Astrocyte of the spinal cord (primary cell): ENCODE data around the gene VSIG10L.

Experiments used
- DNase-seq: peaks from one replicate; pipeline ENCODE4 v3.0.0; 2011; ENCODE audit warnings: low read depth, low spot score
- H3K4me3 ChIP-seq: 2 replicates; pipeline ENCODE4 v1.5.1; 2011; ENCODE audit warnings: low read depth, mild to moderate bottlenecking, low read length, moderate library complexity
- CTCF ChIP-seq: IDR thresholded peaks from 2 replicates; pipeline ENCODE4 v1.5.1; 2012; ENCODE audit warnings: low read depth, mild to moderate bottlenecking, low read length, inconsistent platforms
- in situ Hi-C: cut with HindIII; loops from 2 replicates; pipeline ENCODE4 v1.10.0; 2017; ENCODE audit warnings: low sequenced_read_pairs

The VSIG10L gene

GRCh38 chr19:51345076-51345620, 3.2 kb upstream of the VSIG10L start:
- TF ChIP-seq CTCF: no peak
- no peak overlapping the region for H3K4me3 ChIP-seq
- in situ Hi-C loops: no loop called here
- DNase-seq: no peak

DNA sequence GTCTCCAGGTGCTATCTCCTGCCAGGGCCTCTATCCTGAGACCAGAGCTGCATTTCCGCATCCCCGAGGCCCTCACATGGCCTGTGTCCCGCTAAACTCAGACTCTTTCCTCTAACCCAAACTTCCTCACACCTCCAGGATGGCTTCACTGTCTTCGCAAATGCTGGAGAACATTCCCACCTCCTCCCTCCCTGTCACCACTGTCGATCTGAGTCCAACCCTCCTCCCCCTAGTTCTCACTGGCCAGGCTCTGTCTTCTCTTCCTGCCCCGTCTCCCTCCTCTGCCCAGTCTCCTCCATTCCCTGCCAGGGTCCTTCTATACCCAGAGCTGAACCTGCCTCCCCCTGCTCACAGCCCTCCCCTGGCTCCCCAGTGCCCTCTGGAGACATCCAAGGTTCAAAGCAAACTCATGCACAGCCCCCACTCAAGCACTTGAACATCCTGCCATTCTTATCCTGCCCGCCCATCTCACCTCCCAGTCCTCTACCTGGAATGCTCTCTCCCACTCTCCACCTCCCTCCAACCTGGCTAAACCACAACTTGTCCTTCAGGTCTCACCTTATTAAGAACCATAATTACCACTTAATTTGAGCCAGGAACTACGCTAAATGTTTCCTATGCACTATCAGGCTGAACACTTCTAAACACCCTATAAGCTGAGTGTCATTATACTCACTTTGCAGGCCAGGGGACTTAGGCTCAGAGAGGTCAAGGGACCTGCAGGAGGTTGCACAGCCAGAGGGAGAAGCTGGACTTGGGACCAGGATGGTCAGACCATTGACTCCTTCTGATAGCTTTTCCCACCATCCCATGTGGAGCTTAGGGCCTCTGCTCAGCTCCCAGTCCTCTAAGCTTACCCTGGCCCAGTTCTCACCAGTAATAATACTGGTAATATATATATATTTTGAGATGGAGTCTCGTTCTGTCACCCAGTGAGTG, 961 bp upstream of the VSIG10L start:
- no peak overlapping the region for H3K4me3 ChIP-seq
- no peak for DNase-seq
- in situ Hi-C loops: no loop called here
- no peak for TF ChIP-seq CTCF

- in situ Hi-C loops: no loop called here
- no peak for DNase-seq
- TF ChIP-seq CTCF: no peak
- no peak overlapping the region for H3K4me3 ChIP-seq
Measured at GRCh38 chr19:51341066-51341465, 873 bp downstream of the VSIG10L start.

- DNase-seq: peak; percentile 97
- TF ChIP-seq CTCF: no peak
- in situ Hi-C loops: no loop called here
- H3K4me3 ChIP-seq: peak overlapping the region; percentile 55
Measured at GRCh38 chr19:51339687-51340656, 2.0 kb downstream of the VSIG10L start.

GRCh38 chr19:51339313-51339686, 2.6 kb downstream of the VSIG10L start:
- peak; percentile 15 for TF ChIP-seq CTCF
- no peak for DNase-seq
- in situ Hi-C loops: no loop called here
- peak overlapping the region; percentile 55 for H3K4me3 ChIP-seq
